NCI-H2107 treated with DMSO at 0.1 percent for 48 hours (cell line): ENCODE data around the gene ATP6V0C.

ENCODE experiments used
- DNase-seq: peaks from one replicate; lab custom pipeline; 2025; ENCODE audit not compliant: unreplicated experiment; lab: John Stamatoyannopoulos, UW

ATP6V0C gene

GRCh38 chr16:2513405-2514332, at the start of gene ATP6V0C:
Gene ATP6V0C (plus strand): TSS chr16:2513952. CDS start chr16:2514104, 152 bp downstream.
- peak; percentile 81 for DNase-seq

GRCh38 chr16:2464333-2464732, 49.4 kb upstream of the ATP6V0C start:
- no peak for DNase-seq

GRCh38 chr16:2465653-2466415, 47.9 kb upstream of the ATP6V0C start:
- no peak for DNase-seq

- DNase-seq, result no peak
Observed at GRCh38 chr16:2466667-2467527, 46.9 kb upstream of the ATP6V0C start.

DNA sequence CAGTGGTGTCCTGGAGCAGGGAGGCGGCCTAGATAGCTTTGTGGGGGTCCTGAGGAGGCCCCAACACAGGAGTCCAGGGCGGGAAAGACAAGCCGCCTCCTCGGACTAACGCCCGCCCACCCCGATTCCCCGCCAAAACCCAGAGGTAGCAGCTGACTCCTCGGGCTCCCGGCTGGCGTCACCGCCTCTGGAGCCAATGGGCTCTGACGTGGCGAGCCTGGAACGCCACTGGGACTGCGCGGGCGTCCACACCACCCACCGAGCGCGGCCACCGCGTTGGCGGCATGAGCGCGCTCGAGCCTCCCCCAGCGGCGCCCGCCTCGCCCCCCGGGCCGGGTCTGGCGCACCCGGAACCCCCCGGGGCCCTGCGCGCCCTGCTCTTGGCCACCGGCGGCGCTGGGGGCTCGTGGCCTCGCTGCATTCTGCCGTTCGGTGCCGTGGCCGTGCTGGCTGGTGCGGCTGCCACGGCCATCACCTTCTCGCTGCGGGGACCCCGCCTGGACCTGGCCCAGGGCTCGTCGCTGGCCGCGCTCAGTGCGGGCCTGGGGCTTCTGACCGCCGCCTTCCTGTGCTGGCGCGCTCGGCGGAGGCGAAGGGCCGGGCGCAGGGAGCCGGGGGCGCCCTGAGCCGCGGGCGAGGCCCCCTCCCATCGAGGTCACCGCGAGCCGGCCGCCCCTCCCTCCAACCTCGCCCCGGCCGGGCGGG, 46.1 kb upstream of the ATP6V0C start:
- DNase-seq, result peak; percentile 73

DNA sequence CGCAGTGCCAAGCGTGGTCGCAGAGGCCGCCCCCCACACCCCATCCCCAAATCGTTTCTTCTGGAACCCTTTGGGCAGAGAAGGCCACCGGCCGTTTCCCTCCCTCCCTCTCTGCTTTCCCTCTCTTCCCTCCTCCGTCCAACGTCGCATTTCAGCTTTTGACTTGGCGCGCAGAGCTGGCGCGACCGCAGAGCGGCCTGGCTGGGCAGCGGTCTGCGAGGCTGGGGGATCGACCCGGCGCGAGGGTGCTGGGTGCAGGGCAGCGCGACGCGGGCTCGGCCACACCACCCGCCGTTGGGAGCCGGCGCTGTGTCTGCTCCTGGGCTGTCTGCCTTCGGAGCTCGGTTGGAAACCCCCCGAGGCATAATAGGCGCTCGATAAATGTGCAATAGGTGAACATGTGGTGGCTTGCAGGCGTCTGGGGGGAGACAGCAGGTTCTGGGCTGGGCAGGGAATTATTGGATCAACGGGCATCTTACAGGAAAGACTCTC, 45.5 kb upstream of the ATP6V0C start:
- DNase-seq, result no peak

GRCh38 chr16:2468725-2469398, 44.9 kb upstream of the ATP6V0C start:
- DNase-seq, result peak; percentile 93

DNA sequence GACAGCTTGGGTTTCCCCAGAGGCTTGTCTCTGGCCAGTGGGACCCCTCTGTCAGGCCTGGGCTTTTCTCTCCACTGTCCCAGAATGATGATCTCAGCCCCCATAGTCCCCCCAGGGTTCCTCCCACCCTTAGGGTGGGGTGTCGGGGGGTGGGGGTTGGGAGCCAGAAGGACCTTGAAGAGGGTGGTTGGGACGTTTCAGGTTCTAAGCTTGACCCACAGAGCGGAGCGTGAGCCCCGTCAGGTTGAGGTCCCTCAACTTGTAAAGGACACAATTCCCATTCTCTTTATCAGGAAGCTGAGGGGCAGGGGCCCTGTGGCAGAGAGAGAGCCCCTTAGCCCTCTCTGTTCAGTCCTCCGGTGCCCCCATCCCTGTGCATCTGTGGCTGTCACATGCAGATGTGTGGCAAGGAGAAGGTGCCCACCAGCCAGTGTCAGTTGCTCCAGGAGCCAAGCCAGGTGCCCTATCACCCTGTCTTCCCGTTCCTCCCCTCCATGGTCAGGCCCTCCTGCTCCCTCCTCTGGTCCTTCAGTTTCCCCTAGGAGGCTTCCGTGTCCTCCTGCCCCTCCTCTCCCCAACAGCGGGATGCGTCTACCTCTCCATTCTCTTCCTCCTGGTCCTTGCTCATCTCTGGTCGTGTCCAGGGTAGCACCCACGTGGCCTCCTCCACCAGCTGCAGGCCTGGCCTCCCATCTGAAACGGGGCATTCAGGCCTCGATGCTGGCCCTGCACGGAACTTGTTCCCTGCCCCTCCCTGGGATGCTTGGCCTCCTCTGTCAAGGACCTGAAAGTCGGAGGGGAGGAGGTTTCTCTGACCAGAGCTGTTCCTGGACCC, 44.1 kb upstream of the ATP6V0C start:
- DNase-seq, result no peak

DNA sequence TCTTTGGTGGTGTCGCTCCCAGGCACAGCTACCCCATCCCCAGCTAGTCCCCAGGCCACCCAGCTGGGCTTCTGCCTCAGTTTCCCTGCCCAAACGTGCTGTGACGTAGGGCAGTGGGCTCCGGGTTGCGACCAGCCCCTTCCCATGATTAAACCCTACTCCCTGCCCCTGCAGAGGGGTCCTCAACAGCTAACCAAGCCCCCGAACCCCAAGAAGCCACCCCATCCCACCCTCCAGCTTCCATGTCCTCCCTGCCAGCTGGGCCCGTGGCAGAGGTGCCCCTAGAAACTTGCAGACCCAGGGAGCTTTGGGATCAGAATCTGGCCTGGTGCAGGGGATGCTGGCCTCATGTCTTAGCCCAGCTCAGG, 43.5 kb upstream of the ATP6V0C start:
- no peak for DNase-seq

DNA sequence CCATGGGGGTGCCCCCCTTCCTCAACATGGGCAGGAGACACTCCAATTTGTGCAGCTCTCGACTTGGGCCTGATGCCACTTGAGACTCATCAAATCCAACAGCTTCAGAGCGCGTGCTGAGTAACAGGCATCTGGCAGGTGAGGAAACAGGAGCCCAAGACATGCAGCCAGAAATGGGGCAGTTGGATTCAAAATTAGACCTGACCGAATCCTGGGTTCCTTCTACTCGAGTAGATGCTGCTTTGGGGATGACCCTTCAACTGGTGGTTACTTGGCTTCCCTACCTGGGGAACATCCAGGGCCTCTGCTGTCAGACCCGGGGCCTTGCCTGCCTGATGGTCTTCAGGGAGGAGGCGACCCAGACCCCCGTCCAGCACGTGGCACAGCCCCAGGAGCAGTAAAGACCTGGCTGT, 43.1 kb upstream of the ATP6V0C start:
- DNase-seq, result peak; percentile 75

- DNase-seq, result peak; percentile 51
Observed at GRCh38 chr16:2471016-2471652, 42.6 kb upstream of the ATP6V0C start, which contains the start of gene NTN3. Gene NTN3 (plus strand): TSS chr16:2471297. CDS start chr16:2471702, 405 bp downstream.

GRCh38 chr16:2471653-2472487, 41.9 kb upstream of the ATP6V0C start:
- no peak for DNase-seq

DNA sequence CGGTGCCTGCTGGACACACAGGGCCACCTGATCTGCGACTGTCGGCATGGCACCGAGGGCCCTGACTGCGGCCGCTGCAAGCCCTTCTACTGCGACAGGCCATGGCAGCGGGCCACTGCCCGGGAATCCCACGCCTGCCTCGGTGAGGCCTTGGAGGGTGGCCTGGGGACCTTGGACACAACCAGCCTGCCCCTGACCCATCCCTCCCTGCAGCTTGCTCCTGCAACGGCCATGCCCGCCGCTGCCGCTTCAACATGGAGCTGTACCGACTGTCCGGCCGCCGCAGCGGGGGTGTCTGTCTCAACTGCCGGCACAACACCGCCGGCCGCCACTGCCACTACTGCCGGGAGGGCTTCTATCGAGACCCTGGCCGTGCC, 41.3 kb upstream of the ATP6V0C start:
- no peak for DNase-seq

- DNase-seq, result no peak
Observed at GRCh38 chr16:2472885-2473445, 40.8 kb upstream of the ATP6V0C start.

DNA sequence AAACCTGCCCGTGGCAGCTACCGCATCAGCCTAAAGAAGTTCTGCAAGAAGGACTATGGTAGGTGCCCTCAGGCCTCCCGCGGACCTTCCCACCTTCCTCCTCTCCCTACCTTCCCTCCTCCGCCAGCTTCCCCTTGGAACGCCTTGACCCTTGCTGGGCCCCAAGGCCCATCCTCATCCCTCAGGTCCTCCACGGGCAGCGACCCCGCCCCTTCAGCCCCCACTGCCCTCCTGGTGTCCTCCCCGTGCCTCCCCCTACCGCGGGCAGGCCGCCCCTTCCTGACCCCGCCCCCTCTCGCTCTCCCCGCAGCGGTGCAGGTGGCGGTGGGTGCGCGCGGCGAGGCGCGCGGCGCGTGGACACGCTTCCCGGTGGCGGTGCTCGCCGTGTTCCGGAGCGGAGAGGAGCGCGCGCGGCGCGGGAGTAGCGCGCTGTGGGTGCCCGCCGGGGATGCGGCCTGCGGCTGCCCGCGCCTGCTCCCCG, 40.3 kb upstream of the ATP6V0C start:
- no peak for DNase-seq

DNA sequence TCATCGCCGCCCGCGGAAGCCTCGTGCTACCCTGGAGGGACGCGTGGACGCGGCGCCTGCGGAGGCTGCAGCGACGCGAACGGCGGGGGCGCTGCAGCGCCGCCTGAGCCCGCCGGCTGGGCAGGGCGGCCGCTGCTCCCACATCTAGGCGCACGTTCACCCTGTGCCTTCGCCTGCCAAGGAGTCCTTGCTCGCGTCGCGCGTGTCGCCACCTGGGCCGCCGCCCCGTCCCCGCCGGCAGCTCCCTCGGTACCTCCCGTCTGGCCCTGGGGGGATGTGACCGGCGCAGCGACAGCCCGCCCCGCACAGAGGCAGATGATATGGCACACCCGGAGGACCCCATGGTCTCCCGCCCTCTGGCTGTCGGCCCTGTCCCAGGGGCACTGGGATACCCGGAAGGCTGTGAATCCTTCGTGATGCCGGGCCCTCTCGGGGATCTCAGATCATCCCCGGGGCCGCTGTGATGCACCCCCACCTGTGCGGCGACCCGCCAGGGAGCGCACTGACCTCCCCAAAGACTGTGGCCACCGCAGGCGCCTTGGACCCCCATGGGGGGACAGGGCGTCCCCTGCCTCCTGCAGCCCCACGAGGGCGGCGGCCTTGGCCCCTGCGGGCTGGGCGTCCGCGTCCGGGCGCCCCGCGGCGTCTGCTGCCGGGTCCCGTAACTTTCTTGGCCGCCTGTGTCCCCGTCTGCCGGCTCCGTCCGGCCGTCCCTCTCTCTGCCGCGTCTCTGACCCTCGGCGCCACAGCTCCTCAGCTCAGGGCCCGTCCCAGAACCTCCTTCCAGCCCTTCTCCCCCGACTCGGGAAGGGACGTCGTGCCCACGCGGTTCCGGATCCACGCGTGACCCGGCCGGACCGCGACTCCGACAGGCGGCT, 39.5 kb upstream of the ATP6V0C start:
- DNase-seq, result no peak
